Smooth muscle cell (in vitro differentiated cells): ENCODE data around the gene TEX11. TPM values are rescaled to one million over a fixed set of nuclear protein-coding genes. Genes with fewer than 3 reads are reported as not detected.
"Not testable (repeated sequence)": the region's sequence is repeated elsewhere in the genome, so short reads cannot be mapped to it uniquely, and the experiment has no call there.

ENCODE experiments used
- DNase-seq: peaks from one replicate; lab custom pipeline; 2025; ENCODE audit not compliant: unreplicated experiment; lab: John Stamatoyannopoulos, UW
- H2AFZ ChIP-seq: fragments of 200-600 bp; sonication (generic); 2 replicates; pipeline ENCODE4 v1.6.0; 2016; ENCODE audit warnings: antibody characterized with exemption, low read depth, mild to moderate bottlenecking
- H3F3A ChIP-seq: fragments of 200-600 bp; sonication (generic); 2 replicates; pipeline ENCODE4 v1.6.0; 2017; ENCODE audit warnings: antibody characterized with exemption, low read depth
- H3K27ac ChIP-seq: fragments of 200-600 bp; sonication (generic); 2 replicates; pipeline ENCODE4 v1.5.1; 2016; ENCODE audit warnings: low read depth, mild to moderate bottlenecking
- H3K27me3 ChIP-seq: fragments of 200-600 bp; sonication (generic); 2 replicates; pipeline ENCODE4 v1.6.1; 2016; ENCODE audit warnings: low read depth, mild to moderate bottlenecking
- H3K36me3 ChIP-seq: fragments of 200-600 bp; sonication (generic); 2 replicates; pipeline ENCODE4 v1.5.1; 2016; ENCODE audit warnings: low read depth
- H3K4me1 ChIP-seq: fragments of 200-600 bp; sonication (generic); 2 replicates; pipeline ENCODE4 v1.5.1; 2016; ENCODE audit warnings: low read depth
- H3K4me2 ChIP-seq: fragments of 200-600 bp; sonication (generic); 2 replicates; pipeline ENCODE4 v1.6.0; 2016; ENCODE audit warnings: mild to moderate bottlenecking
- H3K4me3 ChIP-seq: fragments of 200-600 bp; sonication (generic); 2 replicates; pipeline ENCODE4 v1.5.1; 2016; ENCODE audit warnings: mild to moderate bottlenecking
- H3K79me2 ChIP-seq: fragments of 200-600 bp; sonication (generic); 2 replicates; pipeline ENCODE4 v1.6.0; 2016; ENCODE audit warnings: low read depth, mild to moderate bottlenecking
- H3K9ac ChIP-seq: fragments of 200-600 bp; sonication (generic); 2 replicates; pipeline ENCODE4 v1.6.0; 2016; ENCODE audit warnings: low read depth
- H3K9me3 ChIP-seq: fragments of 200-600 bp; sonication (generic); replicated peaks from 2 replicates; pipeline ENCODE4 v1.5.1; 2016; ENCODE audit warnings: low read depth
- H4K20me1 ChIP-seq: fragments of 200-600 bp; sonication (generic); 2 replicates; pipeline ENCODE4 v1.6.0; 2016; ENCODE audit warnings: low read depth
- CTCF ChIP-seq: fragments of 200-600 bp; sonication (generic); IDR thresholded peaks from 2 replicates; pipeline ENCODE4 v1.5.1; 2017; ENCODE audit warnings: borderline replicate concordance, mild to moderate bottlenecking, antibody characterized with exemption; ENCODE audit not compliant: insufficient read depth, poor library complexity, severe bottlenecking
- WGBS: methylation state at CpG from one replicate; pipeline ENCODE4 v1.1.7; 2016; ENCODE audit warnings: low lambda C conversion rate; 5-methylcytosine and 5-hydroxymethylcytosine counted together
- polyA plus RNA-seq: library from polyadenylated mRNA; unstranded; fragments of >200 nt; fragmentation: Nextera tagmentation; extraction: Ambion mirVana; gene quantifications from 2 replicates; pipeline ENCODE4 v1.2.1, GENCODE V29; 2016
- total RNA-seq: library from RNA; depleted of rRNA; stranded (reverse); fragments of >200 nt; gene quantifications from 2 replicates; pipeline ENCODE4 v1.2.3, GENCODE V29; 2014

The TEX11 gene
- total and polyA plus RNA-seq, 2 experiments from 2014 or later = 0.40 to 1.2 TPM

DNA sequence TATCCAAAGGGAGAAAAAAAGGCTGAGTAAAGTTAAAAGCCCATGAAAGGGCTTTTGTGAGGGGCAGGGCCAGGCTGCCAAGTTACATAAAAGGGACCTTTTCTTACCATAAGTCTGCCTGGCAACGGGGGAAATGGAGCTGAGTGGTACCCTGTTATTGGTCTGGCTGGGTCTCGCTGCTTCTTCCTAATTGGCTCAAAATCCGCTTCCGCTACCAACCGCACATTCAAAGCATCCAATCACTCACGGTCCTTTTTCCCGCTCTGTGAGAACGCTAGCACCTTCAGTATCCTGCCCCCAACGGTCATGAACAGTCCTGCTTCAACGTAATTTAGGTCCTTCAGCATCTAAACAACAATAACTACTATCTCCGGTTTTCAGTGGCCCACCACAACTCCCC lies 611 bp downstream of the TEX11 start:
- no peak overlapping the region for H3K4me2 ChIP-seq
- no peak overlapping the region for H2AFZ ChIP-seq
- no peak overlapping the region for H3K27ac ChIP-seq
- WGBS = 86% methylated on average over 11 of the region's 11 CpGs
- no peaks in the 10 kb centered on the region for H3K27me3 ChIP-seq
- no peaks in the 10 kb centered on the region for H3F3A ChIP-seq
- H3K9ac ChIP-seq = no peak overlapping the region
- no peak for TF ChIP-seq CTCF
- H3K36me3 ChIP-seq = no peaks in the 10 kb centered on the region
- H3K4me3 ChIP-seq = no peak overlapping the region
- no peaks in the 10 kb centered on the region for H3K79me2 ChIP-seq
- no peaks in the 10 kb centered on the region for H3K4me1 ChIP-seq
- no peaks in the 10 kb centered on the region for H4K20me1 ChIP-seq
- no peaks in the 10 kb centered on the region for H3K9me3 ChIP-seq
- no peak for DNase-seq

- no peak for DNase-seq
- H3K4me3 ChIP-seq = no peak overlapping the region
- H3K4me1 ChIP-seq = no peaks in the 10 kb centered on the region
- H3K9me3 ChIP-seq = no peaks in the 10 kb centered on the region
- WGBS = 73% methylated on average over 7 of the region's 7 CpGs
- no peaks in the 10 kb centered on the region for H3F3A ChIP-seq
- H3K4me2 ChIP-seq = no peak overlapping the region
- TF ChIP-seq CTCF = no peak
- H4K20me1 ChIP-seq = no peaks in the 10 kb centered on the region
- no peaks in the 10 kb centered on the region for H3K36me3 ChIP-seq
- H3K9ac ChIP-seq = no peak overlapping the region
- no peak overlapping the region for H3K27ac ChIP-seq
- H2AFZ ChIP-seq = no peak overlapping the region
- H3K27me3 ChIP-seq = no peaks in the 10 kb centered on the region
- no peaks in the 10 kb centered on the region for H3K79me2 ChIP-seq
Measured at GRCh38 chrX:70901465-70901864, 7.0 kb downstream of the TEX11 start.

GRCh38 chrX:70890441-70890840 lies 18.1 kb downstream of the TEX11 start:
- H3F3A ChIP-seq, H3K9me3 ChIP-seq, DNase-seq, H3K4me1 ChIP-seq, H3K4me2 ChIP-seq, H3K36me3 ChIP-seq, H3K4me3 ChIP-seq, H3K9ac ChIP-seq, H3K27ac ChIP-seq, H2AFZ ChIP-seq, H3K27me3 ChIP-seq, H3K79me2 ChIP-seq, H4K20me1 ChIP-seq: not testable (repeated sequence)
- 66% methylated on average over 6 of the region's 6 CpGs for WGBS

- H3K4me1 ChIP-seq = no peaks in the 10 kb centered on the region
- H3K9me3 ChIP-seq = no peaks in the 10 kb centered on the region
- no peak overlapping the region for H2AFZ ChIP-seq
- WGBS = 87% methylated on average over 2 of the region's 2 CpGs
- no peaks in the 10 kb centered on the region for H3K27me3 ChIP-seq
- DNase-seq = no peak
- TF ChIP-seq CTCF = no peak
- no peak overlapping the region for H3K4me3 ChIP-seq
- H3K9ac ChIP-seq = no peak overlapping the region
- H3K27ac ChIP-seq = no peak overlapping the region
- no peaks in the 10 kb centered on the region for H4K20me1 ChIP-seq
- H3K36me3 ChIP-seq = no peaks in the 10 kb centered on the region
- no peaks in the 10 kb centered on the region for H3K79me2 ChIP-seq
- no peak overlapping the region for H3K4me2 ChIP-seq
- H3F3A ChIP-seq = no peaks in the 10 kb centered on the region
Measured at GRCh38 chrX:70878902-70879301, 29.6 kb downstream of the TEX11 start.
